Measurements from ENCODE around the gene SLC25A45.
A peak's percentile ranks its signal among the peaks of the same experiment; 100 is the strongest.

Gene SLC25A45

GRCh38 chr11:65329478-65329877 lies 53.0 kb downstream of the SLC25A45 start:
- ChIA-PET POLR2A (ENCODE audit: low non-redundant PET) (interaction anchor here (1.0 kb wide), 2 partner anchors 68 to 207 kb away, joined by 3 to 5 read pairs; partner anchors contain the start of genes FAU, MRPL49 and POLA2), CTCF (interaction anchor here (0.5 to 10.4 kb wide), 20 partner anchors 9 to 211 kb away, joined by 3 to 83 read pairs (median 4); partner anchors contain the start of gene CDC42EP2)
- no peak for DNase-seq (ENCODE audit: low spot score)
- TF ChIP-seq, protein P1, sequence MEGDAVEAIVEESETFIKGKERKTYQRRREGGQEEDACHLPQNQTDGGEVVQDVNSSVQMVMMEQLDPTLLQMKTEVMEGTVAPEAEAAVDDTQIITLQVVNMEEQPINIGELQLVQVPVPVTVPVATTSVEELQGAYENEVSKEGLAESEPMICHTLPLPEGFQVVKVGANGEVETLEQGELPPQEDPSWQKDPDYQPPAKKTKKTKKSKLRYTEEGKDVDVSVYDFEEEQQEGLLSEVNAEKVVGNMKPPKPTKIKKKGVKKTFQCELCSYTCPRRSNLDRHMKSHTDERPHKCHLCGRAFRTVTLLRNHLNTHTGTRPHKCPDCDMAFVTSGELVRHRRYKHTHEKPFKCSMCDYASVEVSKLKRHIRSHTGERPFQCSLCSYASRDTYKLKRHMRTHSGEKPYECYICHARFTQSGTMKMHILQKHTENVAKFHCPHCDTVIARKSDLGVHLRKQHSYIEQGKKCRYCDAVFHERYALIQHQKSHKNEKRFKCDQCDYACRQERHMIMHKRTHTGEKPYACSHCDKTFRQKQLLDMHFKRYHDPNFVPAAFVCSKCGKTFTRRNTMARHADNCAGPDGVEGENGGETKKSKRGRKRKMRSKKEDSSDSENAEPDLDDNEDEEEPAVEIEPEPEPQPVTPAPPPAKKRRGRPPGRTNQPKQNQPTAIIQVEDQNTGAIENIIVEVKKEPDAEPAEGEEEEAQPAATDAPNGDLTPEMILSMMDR (conservative IDR thresholded peaks at IDR 0.05; ENCODE audit: low read depth) = no peak
- peak overlapping the region; percentile 22; the same call in 1 of the 2 replicates for H3K27ac ChIP-seq

GRCh38 chr11:65327021-65327420 lies 55.4 kb downstream of the SLC25A45 start:
- TF ChIP-seq, protein P1 (conservative IDR thresholded peaks at IDR 0.05; ENCODE audit: low read depth) = no peak
- ChIA-PET POLR2A (ENCODE audit: low non-redundant PET) (no interaction called here), CTCF (interaction anchor here (0.6 to 10.4 kb wide), 2 partner anchors 11 to 52 kb away, joined by 3 to 83 read pairs; partner anchors contain the start of gene CDC42EP2)
- no peak overlapping the region for H3K27ac ChIP-seq
- no peak for DNase-seq (ENCODE audit: low spot score)

- TF ChIP-seq, protein P1 (conservative IDR thresholded peaks at IDR 0.05; ENCODE audit: low read depth) = no peak
- POLR2A ChIA-PET (ENCODE audit: low non-redundant PET) = no interaction called here
Observed at GRCh38 chr11:65325435-65325834, 57.0 kb downstream of the SLC25A45 start.

More at GRCh38 chr11:65325435-65325834, 57.0 kb downstream of the SLC25A45 start:
- no peak for DNase-seq (ENCODE audit: low spot score)
- no peak overlapping the region for H3K27ac ChIP-seq
- CTCF ChIA-PET = interaction anchor here (0.6 to 10.4 kb wide), 2 partner anchors 8 to 10 kb away, joined by 4 to 83 read pairs; partner anchors contain the start of gene CDC42EP2
